Mammary epithelial cell (primary cell): Measurements from ENCODE around the gene TOPBP1.

ENCODE experiments used
- EZH2 ChIP-seq: IDR thresholded peaks from 2 replicates; pipeline ENCODE4 v1.6.1; 2012; ENCODE audit warnings: low read length, inconsistent platforms, borderline replicate concordance
- TF ChIP-seq, protein P1 (sequence below), 2 donors: IDR thresholded peaks in 1 of 2; conservative IDR thresholded peaks in 1 of 2; 2 replicates each; pipeline ENCODE4 v1.5.1; 2011 to 2012; ENCODE audit warnings: inconsistent platforms in 2 of 2, low read length in 2 of 2, mild to moderate bottlenecking in 2 of 2, control low read depth in 1 of 2, low read depth in 1 of 2; ENCODE audit not compliant: insufficient read depth in 1 of 2; ENCODE audit errors: extremely low read depth in 1 of 2

GRCh38 chr3:133600572-133601081 is 61.1 kb downstream of the TOPBP1 start:
- TF ChIP-seq, protein P1, sequence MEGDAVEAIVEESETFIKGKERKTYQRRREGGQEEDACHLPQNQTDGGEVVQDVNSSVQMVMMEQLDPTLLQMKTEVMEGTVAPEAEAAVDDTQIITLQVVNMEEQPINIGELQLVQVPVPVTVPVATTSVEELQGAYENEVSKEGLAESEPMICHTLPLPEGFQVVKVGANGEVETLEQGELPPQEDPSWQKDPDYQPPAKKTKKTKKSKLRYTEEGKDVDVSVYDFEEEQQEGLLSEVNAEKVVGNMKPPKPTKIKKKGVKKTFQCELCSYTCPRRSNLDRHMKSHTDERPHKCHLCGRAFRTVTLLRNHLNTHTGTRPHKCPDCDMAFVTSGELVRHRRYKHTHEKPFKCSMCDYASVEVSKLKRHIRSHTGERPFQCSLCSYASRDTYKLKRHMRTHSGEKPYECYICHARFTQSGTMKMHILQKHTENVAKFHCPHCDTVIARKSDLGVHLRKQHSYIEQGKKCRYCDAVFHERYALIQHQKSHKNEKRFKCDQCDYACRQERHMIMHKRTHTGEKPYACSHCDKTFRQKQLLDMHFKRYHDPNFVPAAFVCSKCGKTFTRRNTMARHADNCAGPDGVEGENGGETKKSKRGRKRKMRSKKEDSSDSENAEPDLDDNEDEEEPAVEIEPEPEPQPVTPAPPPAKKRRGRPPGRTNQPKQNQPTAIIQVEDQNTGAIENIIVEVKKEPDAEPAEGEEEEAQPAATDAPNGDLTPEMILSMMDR (conservative IDR thresholded peaks at IDR 0.05 in 1 of 2, IDR thresholded peaks at IDR 0.05 in 1 of 2; ENCODE audit: extremely low read depth in 1 of 2, insufficient read depth in 1 of 2, low read depth in 1 of 2, low read length in 2 of 2) = no peak
- TF ChIP-seq EZH2 = no peak
